HCT116 (cell line): ENCODE measurements around the gene ZNF317. TPM values are rescaled to one million over a fixed set of nuclear protein-coding genes. Genes with fewer than 3 reads are reported as not detected.

ENCODE experiments used
- ATAC-seq: fragments of 200-7000 bp; cut with Tn5 transposase; 2 replicates; pipeline ENCODE4 v1.9.1; 2020; ENCODE audit warnings: mild to moderate bottlenecking, moderate library complexity
- BruUV-seq: library from RNA; stranded (reverse); fragments of 400-500 nt; replicated peaks from 2 replicates; lab custom pipeline; 2021; lab: Mats Ljungman, UMichigan
- CTCF ChIA-PET: fragments of 300-600 bp; sonication (Branson Sonifier 250); formaldehyde crosslinking; loops from one replicate; lab custom pipeline; 2021; ENCODE audit warnings: antibody characterized with exemption; lab: Charles Lee
- POLR2A ChIA-PET: fragments of 300-600, 350-600 bp; sonication (Branson Sonifier 250); formaldehyde crosslinking; loops from one replicate; lab custom pipeline; 2021; ENCODE audit warnings: antibody characterized with exemption; lab: Charles Lee
- RAD21 ChIA-PET, 2 experiments: fragments of 300-600 bp; sonication (Branson Sonifier 250); formaldehyde crosslinking; loops; one replicate each; lab custom pipeline; 2023; ENCODE audit warnings: low total read pairs in 2 of 2; ENCODE audit not compliant: uncharacterized antibody in 2 of 2, unreplicated experiment in 2 of 2, low non-redundant PET in 1 of 2; lab: Charles Lee
- DNase-seq: peaks from one replicate; pipeline ENCODE4 v3.0.0-alpha.2; 2010; ENCODE audit warnings: low read depth, low spot score
- H2AFZ ChIP-seq: fragments of 200-600 bp; shearing (Covaris generic), sonication (generic); 2 replicates; pipeline ENCODE4 v1.6.1; 2017; ENCODE audit warnings: low read depth, mixed run types, mixed read lengths, antibody characterized with exemption, low read length; ENCODE audit not compliant: poor library complexity, severe bottlenecking
- H3K27ac ChIP-seq: 2 replicates; pipeline ENCODE4 v1.5.1; 2012; ENCODE audit warnings: low read depth, low read length
- H3K27me3 ChIP-seq: fragments of 200-600 bp; sonication (generic); 2 replicates; pipeline ENCODE4 v1.6.1; 2016; ENCODE audit warnings: mixed run types, low read length, mixed read lengths; ENCODE audit not compliant: insufficient read depth
- H3K36me3 ChIP-seq, 2 experiments: fragments of 200-500 bp in 1 of 2; fragments of 200-600 bp in 1 of 2; sonication (Bioruptor generic) in 1 of 2; sonication (generic) in 1 of 2; 2 replicates each; pipeline versions ENCODE4 v1.5.1 to v1.6.1; 2014 to 2016; ENCODE audit warnings: low read length in 2 of 2, inconsistent platforms in 1 of 2, mixed read lengths in 1 of 2, mixed run types in 1 of 2; ENCODE audit not compliant: insufficient read depth in 2 of 2, control insufficient read depth in 1 of 2
- H3K4me1 ChIP-seq, 2 experiments: fragments of 200-600 bp in 1 of 2; sonication (generic) in 1 of 2; 2 replicates each; pipeline versions ENCODE4 v1.5.1 to v1.6.1; 2012 to 2017; ENCODE audit warnings: low read length in 2 of 2, inconsistent platforms in 1 of 2, mild to moderate bottlenecking in 1 of 2, mixed read lengths in 1 of 2, mixed run types in 1 of 2, moderate library complexity in 1 of 2; ENCODE audit not compliant: insufficient read depth in 2 of 2, control insufficient read depth in 1 of 2
- H3K4me2 ChIP-seq: fragments of 200-600 bp; sonication (generic); 2 replicates; pipeline ENCODE4 v1.6.1; 2017; ENCODE audit warnings: mixed run types, low read length, mixed read lengths
- H3K4me3 ChIP-seq, 2 experiments: fragments of 200-600 bp in 1 of 2; sonication (generic) in 1 of 2; replicated peaks in 1 of 2; 2 replicates each; pipeline ENCODE4 v1.5.1; 2011 to 2016; ENCODE audit warnings: low read length in 2 of 2, control low read depth in 1 of 2, low read depth in 1 of 2, mild to moderate bottlenecking in 1 of 2, mixed read lengths in 1 of 2, mixed run types in 1 of 2
- H3K79me2 ChIP-seq: fragments of 200-600 bp; sonication (generic); 2 replicates; pipeline ENCODE4 v1.6.1; 2017; ENCODE audit warnings: mild to moderate bottlenecking, mixed run types, low read length, moderate library complexity, mixed read lengths; ENCODE audit not compliant: insufficient read depth
- H3K9ac ChIP-seq: fragments of 200-600 bp; sonication (generic); 2 replicates; pipeline ENCODE4 v1.6.1; 2016; ENCODE audit warnings: low read length, mixed read lengths
- H3K9me2 ChIP-seq: fragments of 200-600 bp; sonication (generic), shearing (Covaris generic); 2 replicates; pipeline ENCODE4 v1.6.1; 2017; ENCODE audit warnings: mixed run types, mild to moderate bottlenecking, moderate library complexity; ENCODE audit not compliant: insufficient read depth
- H3K9me3 ChIP-seq, 2 experiments: fragments of 200-500 bp in 1 of 2; fragments of 200-600 bp in 1 of 2; sonication (Bioruptor generic) in 1 of 2; sonication (generic) in 1 of 2; 2 replicates each; pipeline ENCODE4 v1.6.1; 2014 to 2017; ENCODE audit warnings: low read length in 2 of 2, mixed read lengths in 2 of 2, inconsistent platforms in 1 of 2, low read depth in 1 of 2, mild to moderate bottlenecking in 1 of 2, mixed run types in 1 of 2, moderate library complexity in 1 of 2; ENCODE audit not compliant: control insufficient read depth in 1 of 2, insufficient read depth in 1 of 2
- H4K20me1 ChIP-seq: fragments of 200-600 bp; sonication (generic), shearing (Covaris generic); 2 replicates; pipeline ENCODE4 v1.6.1; 2017; ENCODE audit warnings: mixed run types, mild to moderate bottlenecking, moderate library complexity; ENCODE audit not compliant: insufficient read depth
- CBX3 ChIP-seq: IDR thresholded peaks from 2 replicates; pipeline ENCODE4 v1.6.1; 2012; ENCODE audit warnings: low read depth
- EGR1 ChIP-seq: IDR thresholded peaks from 2 replicates; pipeline ENCODE4 v1.6.1; 2012; ENCODE audit warnings: low read depth
- EZH2phosphoT487 ChIP-seq: fragments of 200-600 bp; IDR thresholded peaks from 2 replicates; pipeline ENCODE4 v1.6.1; 2018; ENCODE audit warnings: antibody characterized with exemption, borderline replicate concordance
- ZFX ChIP-seq: fragments of 450-650 bp; IDR thresholded peaks from 2 replicates; pipeline ENCODE4 v1.6.1; 2017
- intact Hi-C: fragments of 100-400 bp; cut with micrococcal nuclease; formaldehyde crosslinking; loops from 2 replicates; pipeline ENCODE4 v1.10.0; 2022
- total RNA-seq: library from RNA; stranded (reverse); gene quantifications from one replicate; pipeline ENCODE4 v1.2.1, GENCODE V29; 2021; ENCODE audit not compliant: unreplicated experiment

The ZNF317 gene
- total RNA-seq, 1 experiment from 2014 or later, result 39.8 TPM

DNA sequence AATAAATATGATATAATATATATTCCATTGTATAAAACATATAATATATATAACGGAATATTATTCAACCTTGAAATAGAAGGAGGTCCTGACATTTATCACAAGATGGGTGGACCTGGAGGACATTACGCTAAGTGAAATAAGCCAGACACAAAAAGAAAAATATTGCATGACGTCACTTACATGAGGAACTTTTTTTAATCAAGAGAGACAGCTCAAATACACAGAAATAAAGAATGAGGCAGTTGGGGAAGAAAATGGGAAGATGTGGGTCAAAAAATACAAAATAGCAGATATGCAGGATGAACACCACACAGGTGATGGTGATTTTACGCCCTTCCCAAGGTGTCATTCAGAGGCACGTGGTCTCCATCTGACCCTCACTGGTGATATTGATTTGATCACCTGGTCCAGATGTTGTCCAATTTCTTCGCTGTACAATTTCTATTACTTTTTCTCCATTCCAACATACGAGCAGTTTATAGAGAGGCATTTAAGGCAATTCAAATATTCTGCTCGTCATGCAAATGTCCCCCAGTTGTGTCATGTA lies 513 bp upstream of the ZNF317 start:
- no peak for DNase-seq
- TSS peak; percentile 76 for BruUV-seq
- H3K9ac ChIP-seq, result peak overlapping the region; percentile 99
- H4K20me1 ChIP-seq, result no peaks in the 10 kb centered on the region
- H3K79me2 ChIP-seq, result peaks cover 45% of the 10 kb centered on the region
- peak overlapping the region; percentile 90 to 99 for H3K4me3 ChIP-seq
- peak overlapping the region; percentile 97 for H2AFZ ChIP-seq
- no peaks in the 10 kb centered on the region for H3K9me2 ChIP-seq
- ChIA-PET RAD21 (no interaction called here), CTCF (no interaction called here), POLR2A (no interaction called here)
- peaks cover 4 to 18% of the 10 kb centered on the region in 2 experiments for H3K9me3 ChIP-seq
- peaks cover 4 to 9% of the 10 kb centered on the region in 2 experiments; a peak in 2 of 4 replicates for H3K4me1 ChIP-seq
- ATAC-seq, result peak; percentile 9
- TF ChIP-seq EGR1 (no peak), EZH2phosphoT487 (no peak)
- H3K4me2 ChIP-seq, result peak overlapping the region; percentile 95
- no peaks in the 10 kb centered on the region for H3K27me3 ChIP-seq
- peaks cover 0 to 14% of the 10 kb centered on the region in 2 experiments; a peak in 1 of 4 replicates for H3K36me3 ChIP-seq
- intact Hi-C loops, result loop anchor here (5.0 to 10.0 kb wide), 7 partner anchors 173 to 1248 kb away; partner anchors contain the start of genes ZNF266 and ZNF561
- H3K27ac ChIP-seq, result peak overlapping the region; percentile 54

DNA sequence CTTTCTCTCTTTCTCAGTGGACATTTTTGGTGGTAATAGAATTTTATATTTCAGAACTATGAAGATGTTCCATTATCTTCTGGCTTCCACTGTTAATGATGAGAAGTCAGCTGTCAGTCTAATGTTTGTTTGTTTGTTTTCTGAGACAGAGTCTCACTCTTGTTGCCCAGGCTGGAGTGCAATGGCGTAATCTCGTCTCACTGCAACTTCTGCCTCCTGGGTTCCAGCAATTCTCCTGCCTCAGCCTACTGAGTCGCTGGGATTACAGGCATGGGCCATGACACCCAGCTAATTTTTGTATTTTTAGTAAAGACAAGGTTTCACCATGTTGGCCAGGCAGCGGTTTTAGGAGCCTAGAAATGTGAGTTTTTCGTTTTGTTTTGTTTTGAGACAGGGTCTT lies 4.7 kb downstream of the ZNF317 start:
- intact Hi-C loops, result loop anchor here (5.0 to 10.0 kb wide), 3 partner anchors 167 to 477 kb away; partner anchors contain the start of genes ZNF266 and ZNF561
- peaks cover 98% of the 10 kb centered on the region for H3K79me2 ChIP-seq
- H3K4me3 ChIP-seq, result no peak overlapping the region
- H3K36me3 ChIP-seq, result peaks cover 0 to 43% of the 10 kb centered on the region in 2 experiments; a peak in 1 of 4 replicates
- BruUV-seq, result no TSS peak
- ChIA-PET CTCF (no interaction called here), POLR2A (no interaction called here), RAD21 (no interaction called here)
- peaks cover 24 to 40% of the 10 kb centered on the region in 2 experiments for H3K9me3 ChIP-seq
- no peak overlapping the region for H3K9ac ChIP-seq
- H4K20me1 ChIP-seq, result no peaks in the 10 kb centered on the region
- no peaks in the 10 kb centered on the region for H3K27me3 ChIP-seq
- no peak overlapping the region for H3K4me2 ChIP-seq
- no peak overlapping the region for H3K27ac ChIP-seq
- ATAC-seq (no peak), DNase-seq (no peak)
- no peak overlapping the region for H2AFZ ChIP-seq
- peaks cover 4 to 10% of the 10 kb centered on the region in 2 experiments; a peak in 2 of 4 replicates for H3K4me1 ChIP-seq
- TF ChIP-seq CBX3 (peak; percentile 87), ZFX (no peak)
- H3K9me2 ChIP-seq, result no peaks in the 10 kb centered on the region
